NCI-H510A (cell line): ENCODE results near the gene RER1.
A peak's percentile ranks its signal among the peaks of the same experiment; 100 is the strongest.

ENCODE experiments used
- DNase-seq: peaks from one replicate; lab custom pipeline; 2025; lab: John Stamatoyannopoulos, UW

RER1 gene

DNA sequence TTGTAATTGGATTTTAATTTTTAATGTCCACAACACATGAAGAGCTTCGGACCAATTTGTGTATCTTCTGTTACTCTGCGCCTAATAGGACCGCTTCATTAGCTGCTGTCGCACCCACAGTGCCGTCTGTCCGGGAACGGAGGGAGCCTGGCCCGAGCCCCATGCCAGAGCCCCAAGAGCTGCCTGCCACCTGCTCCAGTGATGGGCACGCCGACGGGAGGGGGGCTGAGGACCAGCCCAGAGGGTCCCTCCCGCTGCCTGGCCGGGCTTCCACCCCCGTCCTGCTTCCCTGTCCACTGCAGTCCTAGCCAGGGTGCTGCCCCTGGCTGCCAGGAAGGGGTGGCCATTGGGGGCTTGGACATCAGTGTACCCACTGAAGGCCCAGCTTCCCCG is 54.2 kb downstream of the RER1 start:
- DNase-seq: no peak

GRCh38 chr1:2446394-2446793 is 54.8 kb downstream of the RER1 start:
- no peak for DNase-seq

- DNase-seq: no peak
Observed at GRCh38 chr1:2446861-2447260, 55.2 kb downstream of the RER1 start.

DNA sequence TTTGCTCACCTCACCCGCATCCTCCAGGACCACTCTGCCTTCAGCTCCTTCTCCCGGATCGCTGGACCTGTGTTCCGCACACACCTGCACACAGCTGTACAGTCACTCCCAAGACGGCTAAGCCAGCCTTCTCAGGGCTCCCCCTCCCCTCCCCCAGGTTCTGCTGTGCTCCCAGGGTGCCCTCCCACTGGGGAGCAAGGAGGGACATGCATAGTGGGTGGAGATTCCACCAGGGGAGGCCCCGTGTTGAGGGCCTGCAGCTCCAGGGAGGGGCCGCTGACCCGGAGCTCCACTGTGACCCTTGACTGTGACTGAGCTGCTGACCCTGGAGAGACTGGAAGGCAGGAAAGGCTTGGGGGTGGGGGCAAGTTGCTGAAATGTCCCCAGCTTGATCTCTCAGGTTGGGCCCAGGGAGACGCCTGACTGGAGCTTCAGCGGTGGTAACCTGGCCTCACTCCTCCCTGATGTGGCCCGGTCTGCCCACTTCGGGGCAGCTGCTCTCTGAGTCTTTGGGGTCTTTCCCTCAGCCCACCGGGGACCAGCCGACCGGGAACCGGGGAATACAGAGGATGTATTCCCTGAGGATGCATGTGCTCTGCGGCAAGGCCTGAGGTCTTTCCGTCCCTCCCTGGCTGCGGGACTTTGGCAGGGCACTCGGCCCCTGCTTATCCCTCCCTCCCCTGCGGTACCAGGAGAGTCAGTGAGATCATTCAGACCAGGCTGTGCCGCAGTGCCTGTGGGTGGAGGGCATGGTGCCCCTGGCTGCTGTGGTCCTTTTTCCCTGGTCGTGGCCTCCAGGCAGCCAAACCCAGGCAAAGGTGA is 55.8 kb downstream of the RER1 start:
- DNase-seq: no peak

GRCh38 chr1:2448098-2448445 is 56.4 kb downstream of the RER1 start:
- DNase-seq: peak; percentile 51

DNA sequence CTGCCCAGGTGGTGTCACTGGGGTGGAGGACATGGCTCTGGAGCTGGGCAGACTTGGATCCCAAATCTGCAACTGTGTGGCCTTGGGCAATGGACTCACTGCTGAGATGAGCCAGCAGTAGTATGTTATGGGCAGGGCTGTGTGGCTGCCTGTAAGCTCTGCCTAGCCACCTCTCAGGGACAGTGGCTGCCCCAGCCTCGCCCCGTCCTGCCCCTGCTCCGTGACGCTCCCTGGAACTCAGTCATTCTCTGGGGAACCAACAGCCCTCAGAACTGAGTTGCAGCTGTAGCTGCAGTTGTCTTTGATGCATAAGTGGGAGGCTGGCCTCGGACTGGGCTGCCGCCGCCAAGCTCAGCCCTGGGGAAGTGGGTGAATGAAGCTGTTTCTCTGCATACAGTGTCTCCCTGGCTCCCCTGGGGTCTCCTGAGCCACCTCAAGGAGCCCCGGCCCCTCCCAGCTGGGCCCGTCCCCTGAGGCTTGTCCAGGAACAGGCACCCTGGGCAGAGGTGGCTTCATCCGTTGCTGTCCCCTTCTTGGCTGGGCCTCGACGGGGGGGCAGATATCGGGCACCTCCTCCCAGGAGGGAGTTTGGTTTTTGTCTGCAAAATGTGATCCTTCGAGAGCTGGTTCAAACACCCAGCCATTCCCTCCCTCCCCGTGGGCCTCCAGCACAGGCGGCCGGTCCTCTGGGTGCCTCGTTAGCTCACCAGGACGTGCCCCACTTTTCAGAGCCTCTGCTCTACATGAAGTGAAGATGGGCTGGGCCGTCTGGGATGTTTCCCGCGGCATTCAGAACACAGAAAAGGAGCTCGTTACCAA is 58.2 kb downstream of the RER1 start:
- DNase-seq: no peak

DNA sequence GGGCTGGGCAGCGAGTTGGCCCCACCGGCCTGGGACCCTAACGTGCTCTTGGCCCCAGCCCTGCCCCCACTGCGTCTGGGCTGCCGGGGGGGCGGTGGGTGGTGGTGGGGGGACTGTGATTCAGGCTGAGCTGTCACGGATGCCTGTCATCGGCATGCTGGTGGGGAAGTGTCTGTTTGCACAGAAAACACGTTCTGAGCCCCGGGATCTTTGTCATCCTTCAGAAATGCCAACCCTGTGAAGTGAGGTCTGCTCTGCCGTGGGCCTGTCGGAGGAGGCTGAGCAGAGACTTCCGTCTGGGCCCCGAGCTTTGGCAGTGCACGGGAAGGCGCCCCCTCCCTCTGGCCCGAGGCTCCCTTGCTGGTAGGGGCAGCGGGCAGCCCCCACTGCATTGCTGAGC is 60.1 kb downstream of the RER1 start:
- no peak for DNase-seq

- no peak for DNase-seq
Observed at GRCh38 chr1:2452201-2452931, 60.7 kb downstream of the RER1 start.

DNA sequence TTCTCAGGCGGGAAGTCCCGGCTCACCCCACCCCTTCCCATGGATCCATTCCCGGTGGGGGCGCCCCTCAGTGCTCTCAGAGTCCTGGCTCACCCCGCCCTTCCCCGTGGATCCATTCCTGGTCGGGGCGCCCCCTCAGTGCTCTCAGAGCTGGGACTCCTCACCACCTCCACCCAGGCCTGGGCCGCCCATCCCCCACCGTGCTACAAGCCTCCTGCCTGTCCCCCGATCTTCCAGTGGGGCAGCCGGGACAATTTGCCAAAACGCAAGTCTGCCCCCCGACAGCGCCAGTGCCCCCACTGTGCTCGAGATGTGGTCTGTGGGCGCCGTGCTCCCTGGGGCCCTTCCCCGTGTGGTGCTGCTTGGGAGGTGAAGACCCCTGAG is 61.3 kb downstream of the RER1 start:
- DNase-seq: no peak

GRCh38 chr1:2454227-2454626 is 62.6 kb downstream of the RER1 start:
- no peak for DNase-seq
